CD4-positive, alpha-beta T cell treated with Interleukin-6 at 100 ng/mL for 8 hours (primary cell): Measurements from ENCODE around the gene IFNA13.
A peak's percentile ranks its signal among the peaks of the same experiment; 100 is the strongest.
"Not testable (repeated sequence)": the region's sequence is repeated elsewhere in the genome, so short reads cannot be mapped to it uniquely, and the experiment has no call there.

Experiments used
- DNase-seq: peaks from one replicate; pipeline ENCODE4 v3.0.0-alpha.2; 2020; ENCODE audit warnings: mixed read lengths, low spot score

IFNA13 gene

DNA sequence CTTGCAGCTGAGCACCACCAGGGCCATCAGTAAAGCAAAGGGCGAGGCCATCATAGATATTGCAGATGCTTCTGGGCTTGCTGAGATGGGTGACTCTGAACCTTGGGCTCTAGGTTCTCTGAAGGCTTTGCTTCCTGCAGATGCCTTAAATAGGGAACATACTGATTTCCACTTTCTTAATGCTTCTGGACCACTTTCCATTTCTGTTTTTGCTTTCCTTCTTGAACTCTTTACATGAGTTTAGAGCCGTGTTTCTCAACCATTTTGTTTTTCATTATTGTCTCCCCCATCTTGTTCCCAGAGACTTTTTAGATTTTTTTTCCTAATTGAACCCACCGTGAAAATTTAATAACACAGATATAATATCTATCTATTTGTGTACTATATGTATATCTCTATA lies at the start of gene IFNA13:
Gene IFNA13 (minus strand): TSS at position 101 of the 400 bp plus-strand sequence. CDS start 47 bp downstream, at position 54.
- DNase-seq: no peak

GRCh38 chr9:21415493-21416267 lies 47.8 kb upstream of the IFNA13 start:
- no peak for DNase-seq

DNA sequence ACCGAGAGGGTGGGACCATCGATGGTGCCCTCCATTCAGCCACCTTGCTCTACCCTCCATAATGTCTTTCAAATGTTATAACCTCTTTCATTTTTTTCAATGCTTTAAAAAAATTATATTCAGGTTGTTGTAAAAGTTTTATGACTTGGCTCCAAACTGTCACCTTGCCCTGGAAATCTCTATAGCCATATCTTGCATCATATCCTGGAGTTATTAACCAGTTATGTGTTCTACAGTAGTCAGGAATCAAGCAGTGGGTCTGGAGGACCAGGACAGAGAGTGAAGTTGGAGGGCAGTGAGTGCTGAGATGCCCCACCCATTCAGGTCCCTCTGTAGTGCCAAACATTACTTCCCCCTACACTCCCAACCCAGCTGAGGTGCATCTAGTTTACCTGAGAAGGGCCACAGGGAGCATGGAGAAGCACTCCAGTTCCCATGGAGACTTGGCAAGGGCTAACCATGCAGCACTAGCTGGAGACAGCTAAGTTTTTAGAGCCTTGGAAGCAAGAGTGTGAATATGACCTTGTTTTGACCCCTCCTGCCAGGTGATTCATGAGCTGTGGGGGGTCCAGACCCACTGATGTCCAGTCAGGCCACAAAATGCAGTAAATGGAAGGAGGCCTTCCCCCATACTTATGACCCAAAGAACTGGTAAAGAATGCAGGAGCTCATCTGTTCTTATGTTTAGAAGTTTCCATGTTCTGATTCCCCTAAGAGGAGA lies 46.5 kb upstream of the IFNA13 start:
- no peak for DNase-seq

GRCh38 chr9:21413624-21414023 lies 45.8 kb upstream of the IFNA13 start:
- no peak for DNase-seq

DNA sequence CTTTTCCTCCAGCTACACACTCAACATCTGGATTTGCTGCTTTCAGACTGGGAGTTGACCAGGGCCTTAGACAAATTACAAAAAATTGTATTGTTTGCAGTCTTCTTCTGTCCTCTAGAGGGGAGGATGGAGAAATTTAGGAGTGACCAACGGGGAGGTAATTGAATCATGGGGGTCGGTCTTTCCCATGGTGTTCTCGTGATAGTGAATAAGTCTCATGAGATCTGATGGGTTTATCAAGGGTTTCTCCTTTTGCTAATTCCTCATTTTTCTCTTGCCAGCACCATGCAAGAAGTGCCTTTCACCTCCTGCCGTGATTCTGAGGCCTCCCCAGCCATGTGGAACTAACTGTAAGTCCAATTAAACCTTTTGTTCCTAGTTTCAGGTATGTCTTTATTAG lies 45.3 kb upstream of the IFNA13 start:
- DNase-seq: no peak

DNA sequence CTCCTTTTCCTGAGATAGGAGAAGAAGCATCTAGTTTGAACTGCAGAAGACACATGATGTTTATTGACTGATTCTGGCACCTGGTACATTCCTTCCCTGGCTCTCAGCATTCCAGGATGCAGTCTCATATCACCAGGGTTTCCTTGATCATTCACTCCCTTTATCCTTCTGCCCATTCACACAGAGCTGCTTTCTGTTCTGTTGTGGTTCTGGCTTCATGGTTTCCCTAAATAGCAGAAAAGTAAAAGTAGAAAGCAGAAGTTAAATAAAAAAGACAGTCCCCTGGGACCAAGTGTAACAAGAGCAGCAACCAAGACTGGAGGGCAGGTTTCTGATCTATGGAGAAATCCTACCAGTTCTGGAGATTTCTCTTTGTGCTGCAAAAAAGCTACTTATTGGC lies 44.2 kb upstream of the IFNA13 start:
- no peak for DNase-seq

DNA sequence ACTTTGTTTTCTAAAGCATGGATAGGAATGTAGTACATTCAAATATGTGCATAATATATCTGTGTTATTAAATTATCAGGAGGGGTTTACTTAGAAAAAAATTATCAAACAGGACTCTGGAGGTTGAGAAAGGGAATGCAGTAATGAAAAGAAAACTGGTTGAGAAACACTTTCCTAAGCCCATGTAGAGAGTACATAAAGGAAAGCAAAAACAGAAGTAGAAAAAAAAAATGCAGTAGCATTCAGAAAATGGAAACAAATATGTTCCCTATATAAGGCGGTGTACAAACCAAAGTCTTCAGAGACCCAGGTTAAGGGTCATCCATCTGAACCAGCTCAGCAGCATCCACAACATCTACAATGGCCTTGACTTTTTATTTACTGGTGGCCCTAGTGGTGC lies 41.0 kb upstream of the IFNA13 start, which contains the start of gene IFNA8:
Gene IFNA8 (plus strand): TSS at position 301 of the 400 bp plus-strand sequence. CDS start 60 bp downstream, at position 361.
- no peak for DNase-seq

- DNase-seq: no peak
Measured at GRCh38 chr9:21404146-21404545, 36.3 kb upstream of the IFNA13 start.

GRCh38 chr9:21402386-21403251 lies 34.8 kb upstream of the IFNA13 start:
- no peak for DNase-seq

DNA sequence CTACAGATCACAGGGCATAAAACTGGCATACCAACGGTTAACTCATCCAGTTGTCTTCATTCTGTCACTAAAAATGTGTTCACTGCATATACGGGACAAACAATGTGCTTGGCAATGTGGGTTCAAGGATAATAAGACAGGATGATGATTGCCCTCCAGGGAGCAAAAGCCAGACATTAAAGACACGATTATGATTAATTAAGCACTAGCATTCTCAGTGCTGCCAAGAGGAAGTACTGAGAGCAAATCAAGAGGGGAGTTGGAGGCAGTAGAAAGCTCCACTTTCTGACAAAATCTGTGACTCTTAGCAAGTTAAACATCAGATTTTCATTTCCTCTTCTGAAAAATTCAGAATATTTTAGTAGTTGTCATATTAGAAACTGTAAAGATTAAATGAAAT lies 32.1 kb upstream of the IFNA13 start:
- DNase-seq: no peak

- no peak for DNase-seq
Measured at GRCh38 chr9:21398955-21399489, 31.2 kb upstream of the IFNA13 start.

DNA sequence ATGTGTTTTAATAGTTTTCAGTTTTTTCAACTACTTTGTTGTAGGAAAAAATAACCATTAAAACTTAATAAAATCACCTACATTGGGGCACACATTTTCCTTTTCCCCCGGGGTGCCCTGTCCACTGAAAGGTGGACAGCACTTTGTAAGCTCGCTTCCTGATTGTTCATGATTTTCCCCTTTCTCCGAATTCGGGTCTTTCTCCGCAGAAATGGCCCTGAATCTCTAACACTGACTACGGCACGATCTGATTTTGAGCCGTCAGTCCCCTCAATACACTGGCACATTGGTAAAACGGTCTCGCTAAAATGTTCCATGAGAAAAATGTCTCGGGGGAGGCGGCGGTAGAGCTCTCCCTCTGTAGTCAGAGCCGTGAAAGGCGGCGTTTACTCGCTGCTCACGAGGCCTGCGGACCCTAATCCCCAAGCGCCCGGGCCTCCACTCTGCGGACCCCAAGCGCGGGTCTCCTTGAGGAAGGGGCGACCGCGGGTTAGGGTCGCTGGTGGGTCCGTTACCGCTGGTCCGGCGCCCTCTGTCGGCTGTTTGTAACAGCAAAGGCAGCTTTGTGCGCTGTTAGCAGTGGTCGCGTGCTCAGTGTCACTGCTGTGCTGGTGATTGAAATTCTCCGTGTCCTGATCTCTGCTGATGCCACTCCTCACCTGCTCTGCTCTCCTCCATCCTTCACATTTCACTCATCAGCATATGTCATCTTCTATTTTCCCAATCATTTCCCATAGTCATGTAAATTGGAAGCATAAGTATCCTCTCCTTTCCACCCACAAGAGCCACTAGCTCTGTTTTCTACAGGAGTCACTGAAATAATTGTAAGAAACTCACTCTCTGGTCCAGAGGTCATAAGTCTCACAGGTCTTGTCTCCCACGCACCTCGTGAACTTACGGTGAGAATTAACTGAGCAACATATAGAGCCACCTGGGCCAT lies 28.2 kb upstream of the IFNA13 start:
- DNase-seq: peak; percentile 48

DNA sequence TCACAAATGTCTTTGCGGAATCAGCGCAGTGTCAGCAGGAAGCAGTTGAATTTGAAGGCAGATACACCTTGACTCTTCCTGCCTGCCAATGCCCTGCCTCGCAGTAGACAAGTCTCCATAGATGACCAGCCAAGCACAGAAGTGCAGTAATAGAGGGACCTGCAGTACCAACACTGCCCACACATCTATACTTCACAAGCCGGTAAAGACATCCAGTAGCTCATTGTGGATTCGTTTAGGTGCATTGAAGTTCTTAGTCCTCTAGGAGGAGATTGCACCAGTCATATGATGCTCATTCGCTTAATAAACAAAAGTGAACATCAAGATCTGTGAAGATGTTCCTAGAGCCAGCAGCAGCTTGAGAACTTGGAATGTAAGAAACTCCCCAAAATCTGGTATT lies 24.4 kb upstream of the IFNA13 start:
- DNase-seq: no peak

DNA sequence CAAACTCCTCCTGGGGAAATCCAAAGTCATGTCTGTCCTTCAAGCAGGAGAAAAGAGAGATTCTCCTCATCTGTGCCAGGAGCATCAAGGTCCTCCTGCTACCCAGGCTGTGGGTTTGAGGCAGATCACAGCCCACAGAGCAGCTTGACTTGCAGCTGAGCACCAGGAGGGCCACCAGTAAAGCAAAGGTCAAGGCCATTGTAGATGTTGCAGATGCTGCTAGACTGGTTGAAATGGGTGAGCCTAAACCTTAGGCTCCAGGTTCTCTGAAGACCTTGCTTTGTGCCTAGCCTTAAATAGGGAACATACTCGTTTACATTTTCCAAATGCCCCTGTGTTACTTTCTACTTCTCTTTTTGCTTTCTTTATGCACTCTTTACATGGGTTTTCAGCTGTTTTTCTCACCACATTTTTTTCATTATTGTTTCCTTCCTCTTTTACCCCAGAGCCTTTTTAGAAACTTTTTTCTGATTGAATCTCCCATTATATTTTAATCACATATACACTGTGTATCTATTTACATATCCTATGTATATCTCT lies 17.3 kb upstream of the IFNA13 start, which contains the start of gene IFNA2:
Gene IFNA2 (minus strand): TSS at position 268 of the 540 bp plus-strand sequence. CDS start 69 bp downstream, at position 199.
- DNase-seq: no peak

DNA sequence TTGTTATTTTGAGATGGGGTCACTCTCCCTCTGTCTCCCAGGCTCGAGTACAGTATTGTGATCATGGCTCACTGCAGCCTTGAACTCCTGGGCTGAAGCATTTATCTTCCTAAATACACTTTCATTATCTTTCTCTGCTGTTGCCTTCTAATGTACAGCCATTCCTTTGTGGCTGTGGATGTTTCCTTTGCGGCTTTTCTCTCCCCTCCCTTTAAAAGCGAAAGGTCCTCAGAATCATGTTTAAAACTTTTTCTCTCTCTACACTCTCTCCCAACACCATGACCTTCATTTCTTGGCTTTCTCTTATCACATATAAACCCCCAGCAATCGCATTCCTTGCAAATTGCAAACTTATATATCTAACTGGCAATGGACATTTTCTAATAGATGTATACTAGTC lies 15.8 kb upstream of the IFNA13 start:
- DNase-seq: no peak

DNA sequence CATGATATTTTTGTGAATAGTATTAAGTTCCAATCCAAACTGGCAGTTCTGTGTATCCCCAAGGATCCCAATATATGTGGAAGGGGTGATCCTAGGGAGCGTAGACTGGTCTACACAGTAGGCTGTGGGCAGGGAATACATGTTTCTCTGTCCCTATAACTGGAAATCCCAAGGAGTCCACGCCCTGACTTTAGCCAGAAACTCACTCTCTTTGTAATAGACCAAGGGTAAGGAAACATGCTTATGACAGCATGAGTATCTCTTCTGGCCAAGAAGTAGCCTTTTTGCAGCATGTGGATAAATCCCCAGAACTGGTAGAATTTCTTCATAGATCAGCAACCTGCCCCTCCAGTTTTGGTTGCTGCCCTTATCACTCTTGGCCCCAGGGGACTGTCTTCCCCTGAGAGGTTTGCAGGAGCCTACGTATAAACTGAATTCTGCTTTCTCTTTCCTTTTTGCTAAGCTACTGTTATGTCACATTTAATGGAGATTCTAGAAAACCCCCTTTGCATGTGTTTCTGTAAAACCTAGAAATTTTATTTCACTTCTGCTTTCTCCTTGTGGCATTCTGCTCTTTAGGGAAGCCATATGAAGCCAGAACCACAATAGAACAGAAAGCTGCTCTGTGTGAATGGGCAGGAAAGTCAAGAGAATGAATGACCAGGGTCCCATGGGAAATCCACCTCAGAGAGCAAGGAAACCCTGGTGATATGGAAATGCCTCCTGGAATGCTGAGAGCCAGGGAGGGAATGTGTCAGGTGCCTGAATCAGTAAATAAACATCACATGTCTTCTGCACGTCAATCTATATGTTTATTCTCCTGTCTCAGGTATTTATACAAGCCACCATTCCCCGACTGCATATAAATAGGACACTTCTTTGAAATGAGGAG lies 13.8 kb upstream of the IFNA13 start:
- DNase-seq: no peak

- not testable (repeated sequence) for DNase-seq
Measured at GRCh38 chr9:21371467-21371866, 3.6 kb upstream of the IFNA13 start.

DNA sequence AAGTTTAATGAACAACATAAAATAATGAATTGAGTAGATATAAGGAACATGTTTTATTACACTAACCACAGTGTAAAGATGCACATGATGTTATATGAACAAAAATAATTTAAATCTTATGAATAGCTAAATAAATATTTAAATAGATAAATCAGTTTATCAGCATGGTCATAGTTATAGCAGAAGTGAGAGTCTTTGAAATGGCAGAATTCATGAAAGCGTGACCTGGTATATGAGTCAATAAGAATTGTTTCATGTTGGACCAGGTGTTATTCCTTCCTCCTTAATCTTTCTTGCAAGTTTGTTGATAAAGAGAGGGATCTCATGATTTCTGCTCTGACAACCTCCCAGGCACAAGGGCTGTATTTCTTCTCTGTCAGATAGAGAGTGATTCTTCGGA lies 688 bp downstream of the IFNA13 start:
- DNase-seq: not testable (repeated sequence)

- DNase-seq: no peak
Measured at GRCh38 chr9:21362287-21362686, 5.6 kb downstream of the IFNA13 start.
